IMR-90 (cell line): Measurements from ENCODE around the gene TIMM9. TPM values are rescaled to one million over a fixed set of nuclear protein-coding genes. Genes with fewer than 3 reads are reported as not detected.

Experiments
- ATAC-seq: fragments of 200-7000 bp; cut with Tn5 transposase; 2 replicates; pipeline ENCODE4 v1.9.1; 2020; ENCODE audit warnings: low read depth, mild to moderate bottlenecking, moderate library complexity
- BruUV-seq: library from RNA; stranded (reverse); fragments of 400-500 nt; replicated peaks from 2 replicates; lab custom pipeline; 2021; lab: Mats Ljungman, UMichigan
- CTCF ChIA-PET: fragments of 300-600 bp; formaldehyde crosslinking; extraction: SDS; loops from one replicate; lab custom pipeline; 2021; ENCODE audit warnings: antibody characterized with exemption; lab: Yijun Ruan, JAX
- POLR2A ChIA-PET: fragments of 300-600 bp; sonication (Branson Sonifier 250); formaldehyde crosslinking; loops from one replicate; lab custom pipeline; 2022; ENCODE audit warnings: antibody characterized with exemption; ENCODE audit not compliant: unreplicated experiment; lab: Charles Lee
- DNase-seq: peaks from one replicate; pipeline ENCODE4 v3.0.0; 2013
- H2AFZ ChIP-seq: replicated peaks from 2 replicates; pipeline ENCODE3; 2013; ENCODE audit warnings: low read length, mild to moderate bottlenecking; ENCODE audit not compliant: poor library complexity
- H2AK5ac ChIP-seq: 2 replicates; pipeline ENCODE4 v1.6.1; 2013; ENCODE audit warnings: low read depth, low read length, inconsistent platforms
- H2AK9ac ChIP-seq: replicated peaks from 2 replicates; pipeline ENCODE3; 2013; ENCODE audit warnings: mild to moderate bottlenecking, low read depth, low read length, moderate library complexity; ENCODE audit not compliant: poor library complexity
- H2BK120ac ChIP-seq: 2 replicates; pipeline ENCODE4 v1.6.1; 2013; ENCODE audit warnings: low read depth, low read length, inconsistent platforms
- H2BK15ac ChIP-seq: 3 replicates; pipeline ENCODE4 v1.6.1; 2013; ENCODE audit warnings: low read depth, low read length, inconsistent platforms
- H2BK20ac ChIP-seq: 2 replicates; pipeline ENCODE4 v1.6.1; 2013; ENCODE audit warnings: low read depth, mild to moderate bottlenecking, inconsistent platforms, low read length, moderate library complexity
- H2BK5ac ChIP-seq: 2 replicates; pipeline ENCODE4 v1.6.1; 2013; ENCODE audit warnings: mild to moderate bottlenecking, low read depth, low read length, inconsistent platforms; ENCODE audit not compliant: poor library complexity, severe bottlenecking
- H3K14ac ChIP-seq: replicated peaks from 2 replicates; pipeline ENCODE4 v1.6.1; 2013; ENCODE audit warnings: low read depth, low read length, inconsistent platforms
- H3K18ac ChIP-seq: 2 replicates; pipeline ENCODE4 v1.6.1; 2013; ENCODE audit warnings: low read depth, low read length, control low read depth
- H3K23ac ChIP-seq: 2 replicates; pipeline ENCODE4 v1.6.1; 2013; ENCODE audit warnings: low read depth, low read length, inconsistent platforms
- H3K27ac ChIP-seq: 2 replicates; pipeline ENCODE4 v1.5.1; 2013; ENCODE audit warnings: mild to moderate bottlenecking, control low read depth, low read length; ENCODE audit not compliant: insufficient read depth
- H3K27me3 ChIP-seq: 2 replicates; pipeline ENCODE4 v1.6.1; 2013; ENCODE audit warnings: low read length; ENCODE audit not compliant: control insufficient read depth, insufficient read depth
- H3K36me3 ChIP-seq: 2 replicates; pipeline ENCODE4 v1.6.1; 2013; ENCODE audit warnings: low read length, mixed read lengths; ENCODE audit not compliant: control insufficient read depth, insufficient read depth
- H3K4ac ChIP-seq: 2 replicates; pipeline ENCODE4 v1.6.1; 2013; ENCODE audit warnings: low read depth, low read length, inconsistent platforms
- H3K4me1 ChIP-seq: 2 replicates; pipeline ENCODE4 v1.6.1; 2013; ENCODE audit warnings: low read length, mixed read lengths; ENCODE audit not compliant: control insufficient read depth, insufficient read depth
- H3K4me2 ChIP-seq: 2 replicates; pipeline ENCODE4 v1.6.1; 2013; ENCODE audit warnings: low read depth, mild to moderate bottlenecking, control low read depth, low read length, moderate library complexity
- H3K4me3 ChIP-seq: 2 replicates; pipeline ENCODE4 v1.5.1; 2013; ENCODE audit warnings: low read depth, mild to moderate bottlenecking, control low read depth, low read length, moderate library complexity; ENCODE audit not compliant: insufficient read depth
- H3K56ac ChIP-seq: 2 replicates; pipeline ENCODE4 v1.6.1; 2013; ENCODE audit warnings: low read length, inconsistent platforms; ENCODE audit not compliant: insufficient read depth; ENCODE audit errors: extremely low read depth
- H3K79me1 ChIP-seq, 2 experiments: 2 replicates each; pipeline ENCODE4 v1.6.1; 2013; ENCODE audit warnings: low read length in 2 of 2, inconsistent platforms in 1 of 2, low read depth in 1 of 2
- H3K9ac ChIP-seq: 2 replicates; pipeline ENCODE4 v1.6.1; 2013; ENCODE audit warnings: low read depth, low read length, control low read depth
- H3K9me1 ChIP-seq: 2 replicates; pipeline ENCODE4 v1.6.1; 2013; ENCODE audit warnings: low read length, inconsistent platforms; ENCODE audit not compliant: insufficient read depth
- H3K9me3 ChIP-seq: 2 replicates; pipeline ENCODE4 v1.6.1; 2013; ENCODE audit warnings: low read length; ENCODE audit not compliant: control insufficient read depth, insufficient read depth
- H4K20me1 ChIP-seq: 2 replicates; pipeline ENCODE4 v1.6.1; 2013; ENCODE audit warnings: low read length, inconsistent platforms; ENCODE audit not compliant: insufficient read depth
- H4K5ac ChIP-seq: 2 replicates; pipeline ENCODE4 v1.6.1; 2013; ENCODE audit warnings: mild to moderate bottlenecking, low read depth, low read length, control low read depth
- H4K8ac ChIP-seq, 2 experiments: 2 replicates each; pipeline ENCODE4 v1.6.1; 2013; ENCODE audit warnings: low read depth in 2 of 2, low read length in 2 of 2, control low read depth in 1 of 2, inconsistent platforms in 1 of 2
- H4K91ac ChIP-seq: 2 replicates; pipeline ENCODE4 v1.6.1; 2013; ENCODE audit warnings: low read depth, low read length, inconsistent platforms; ENCODE audit not compliant: insufficient read depth
- CEBPB ChIP-seq: IDR thresholded peaks from 2 replicates; pipeline ENCODE4 v1.6.1; 2012; ENCODE audit warnings: low read depth, low read length, improper control_type of control experiment
- CHD1 ChIP-seq: IDR thresholded peaks from 2 replicates; pipeline ENCODE4 v1.6.1; 2012; ENCODE audit warnings: low read depth, low read length, improper control_type of control experiment
- MAZ ChIP-seq: IDR thresholded peaks from 2 replicates; pipeline ENCODE4 v1.6.1; 2012; ENCODE audit warnings: low read depth, mild to moderate bottlenecking, low read length, improper control_type of control experiment, moderate library complexity, borderline replicate concordance
- MXI1 ChIP-seq: IDR thresholded peaks from 2 replicates; pipeline ENCODE4 v1.6.1; 2012; ENCODE audit warnings: low read depth, mild to moderate bottlenecking, low read length, moderate library complexity, borderline replicate concordance
- POLR2A ChIP-seq: IDR thresholded peaks from 2 replicates; pipeline ENCODE4 v1.6.1; 2012; ENCODE audit warnings: mild to moderate bottlenecking, low read depth, low read length
- RAD21 ChIP-seq: IDR thresholded peaks from 2 replicates; pipeline ENCODE4 v1.6.1; 2012; ENCODE audit warnings: low read length, improper control_type of control experiment
- RCOR1 ChIP-seq: IDR thresholded peaks from 2 replicates; pipeline ENCODE4 v1.6.1; 2012; ENCODE audit warnings: mild to moderate bottlenecking, low read length, improper control_type of control experiment; ENCODE audit not compliant: insufficient replicate concordance
- RFX5 ChIP-seq: IDR thresholded peaks from 2 replicates; pipeline ENCODE4 v1.8.0; 2012; ENCODE audit warnings: low read depth, mild to moderate bottlenecking, low read length, moderate library complexity
- SMC3 ChIP-seq: fragments of 150-350 bp; IDR thresholded peaks from 2 replicates; pipeline ENCODE4 v1.6.1; 2016; ENCODE audit warnings: low read depth, mild to moderate bottlenecking, antibody characterized with exemption, low read length, moderate library complexity
- WGBS, 2 experiments: methylation state at CpG; one replicate each; pipeline versions ENCODE4 v1.1.5 to v1.1.7; 2013; ENCODE audit warnings: missing lambda C conversion rate in 2 of 2; ENCODE audit not compliant: insufficient read length in 1 of 2; ENCODE audit errors: extremely low coverage in 2 of 2; 5-methylcytosine and 5-hydroxymethylcytosine counted together
- dilution Hi-C: fragments of 300-500 bp; cut with HindIII; formaldehyde crosslinking; loops from one replicate; pipeline ENCODE4 v1.14.3; 2018; ENCODE audit warnings: low sequenced_read_pairs; ENCODE audit not compliant: unreplicated experiment
- in situ Hi-C: fragments of 300-500 bp; cut with MboI; formaldehyde crosslinking; loops from 3 replicates; pipeline ENCODE4 v1.14.3; 2019; ENCODE audit warnings: low sequenced_read_pairs, inconsistent platforms, mixed read lengths
- intact Hi-C: fragments of 100-400 bp; cut with micrococcal nuclease; formaldehyde crosslinking; loops from 2 replicates; pipeline ENCODE4 v1.10.0; 2022
- polyA plus RNA-seq, 3 experiments: library from polyadenylated mRNA; depleted of rRNA; stranded (reverse); fragments of >200 nt; gene quantifications; 2 replicates each; pipeline ENCODE4 v1.2.3, GENCODE V29; 2012; ENCODE audit warnings: low replicate concordance in 1 of 3
- total RNA-seq: library from RNA; depleted of rRNA; stranded (reverse); fragments of >200 nt; gene quantifications from 2 replicates; pipeline ENCODE4 v1.2.3, GENCODE V29; 2012
- TF ChIP-seq, protein P1 (sequence below): fragments of 150-350 bp; IDR thresholded peaks from 2 replicates; pipeline ENCODE4 v1.6.1; 2016; ENCODE audit warnings: low read depth, mild to moderate bottlenecking, low read length, moderate library complexity, borderline replicate concordance
- TF ChIP-seq, protein P2 (sequence below): conservative IDR thresholded peaks from 2 replicates; pipeline ENCODE4 v1.5.1; 2012; ENCODE audit warnings: mild to moderate bottlenecking, low read depth, low read length, improper control_type of control experiment

Gene TIMM9
- total and polyA plus RNA-seq, 2 of the 4 experiments (the other 2 are of a cell fraction): 23.7 to 27.8 TPM

DNA sequence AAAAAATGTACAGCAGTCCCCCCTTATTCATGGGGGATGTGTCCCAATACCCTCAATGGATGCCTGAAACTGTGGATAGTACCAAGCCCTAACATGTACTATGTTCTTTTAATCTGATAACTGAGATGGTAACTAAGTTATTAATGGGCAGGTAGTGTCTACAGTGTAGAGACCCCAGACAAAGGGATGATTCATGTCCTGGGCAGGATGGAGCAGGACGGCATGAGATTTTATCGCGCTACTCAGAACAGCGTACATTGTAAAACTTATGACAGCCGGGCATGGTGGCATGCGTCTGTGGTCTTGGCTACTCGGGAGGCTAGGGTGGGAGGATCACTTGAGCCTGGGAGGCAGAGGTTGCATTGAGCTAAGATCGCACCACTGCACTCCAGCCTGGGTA is 37.3 kb upstream of the TIMM9 start:
- intact Hi-C loops (no loop called here), dilution Hi-C loops (no loop called here), in situ Hi-C loops (no loop called here)
- H3K79me1 ChIP-seq: no peaks in the 10 kb centered on the region
- no peak overlapping the region for H3K23ac ChIP-seq
- no peak overlapping the region for H2BK20ac ChIP-seq
- H4K5ac ChIP-seq: no peak overlapping the region
- no peak overlapping the region for H4K8ac ChIP-seq
- no peak for DNase-seq
- no peak overlapping the region for H3K4me3 ChIP-seq
- H3K27me3 ChIP-seq: no peaks in the 10 kb centered on the region
- no peak overlapping the region for H2BK120ac ChIP-seq
- H3K9me3 ChIP-seq: no peaks in the 10 kb centered on the region
- H2AFZ ChIP-seq: no peak overlapping the region
- no peak overlapping the region for H2BK15ac ChIP-seq
- H3K4me1 ChIP-seq: 0 out of 2 replicates have a peak, but pooled peaks cover 2% of the 10 kb centered on the region
- H3K9ac ChIP-seq: no peak overlapping the region
- H3K56ac ChIP-seq: no peak overlapping the region
- no peak overlapping the region for H2BK5ac ChIP-seq
- no TSS peak for BruUV-seq
- no peaks in the 10 kb centered on the region for H4K20me1 ChIP-seq
- no peak overlapping the region for H3K4me2 ChIP-seq
- H3K18ac ChIP-seq: no peak overlapping the region
- TF ChIP-seq RAD21: no peak
- no peak for TF ChIP-seq POLR2A
- no peak for TF ChIP-seq MXI1
- TF ChIP-seq RFX5: no peak
- TF ChIP-seq MAZ: no peak
- no peak for TF ChIP-seq SMC3
- TF ChIP-seq CEBPB: no peak
- no peak for TF ChIP-seq CHD1
- no peak for TF ChIP-seq RCOR1
- TF ChIP-seq, protein P1, sequence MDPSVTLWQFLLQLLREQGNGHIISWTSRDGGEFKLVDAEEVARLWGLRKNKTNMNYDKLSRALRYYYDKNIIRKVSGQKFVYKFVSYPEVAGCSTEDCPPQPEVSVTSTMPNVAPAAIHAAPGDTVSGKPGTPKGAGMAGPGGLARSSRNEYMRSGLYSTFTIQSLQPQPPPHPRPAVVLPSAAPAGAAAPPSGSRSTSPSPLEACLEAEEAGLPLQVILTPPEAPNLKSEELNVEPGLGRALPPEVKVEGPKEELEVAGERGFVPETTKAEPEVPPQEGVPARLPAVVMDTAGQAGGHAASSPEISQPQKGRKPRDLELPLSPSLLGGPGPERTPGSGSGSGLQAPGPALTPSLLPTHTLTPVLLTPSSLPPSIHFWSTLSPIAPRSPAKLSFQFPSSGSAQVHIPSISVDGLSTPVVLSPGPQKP: no peak
- TF ChIP-seq, protein P2, sequence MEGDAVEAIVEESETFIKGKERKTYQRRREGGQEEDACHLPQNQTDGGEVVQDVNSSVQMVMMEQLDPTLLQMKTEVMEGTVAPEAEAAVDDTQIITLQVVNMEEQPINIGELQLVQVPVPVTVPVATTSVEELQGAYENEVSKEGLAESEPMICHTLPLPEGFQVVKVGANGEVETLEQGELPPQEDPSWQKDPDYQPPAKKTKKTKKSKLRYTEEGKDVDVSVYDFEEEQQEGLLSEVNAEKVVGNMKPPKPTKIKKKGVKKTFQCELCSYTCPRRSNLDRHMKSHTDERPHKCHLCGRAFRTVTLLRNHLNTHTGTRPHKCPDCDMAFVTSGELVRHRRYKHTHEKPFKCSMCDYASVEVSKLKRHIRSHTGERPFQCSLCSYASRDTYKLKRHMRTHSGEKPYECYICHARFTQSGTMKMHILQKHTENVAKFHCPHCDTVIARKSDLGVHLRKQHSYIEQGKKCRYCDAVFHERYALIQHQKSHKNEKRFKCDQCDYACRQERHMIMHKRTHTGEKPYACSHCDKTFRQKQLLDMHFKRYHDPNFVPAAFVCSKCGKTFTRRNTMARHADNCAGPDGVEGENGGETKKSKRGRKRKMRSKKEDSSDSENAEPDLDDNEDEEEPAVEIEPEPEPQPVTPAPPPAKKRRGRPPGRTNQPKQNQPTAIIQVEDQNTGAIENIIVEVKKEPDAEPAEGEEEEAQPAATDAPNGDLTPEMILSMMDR: no peak
- no peak overlapping the region for H2AK5ac ChIP-seq
- CTCF ChIA-PET: no interaction called here
- POLR2A ChIA-PET: no interaction called here
- H3K36me3 ChIP-seq: peaks cover 10% of the 10 kb centered on the region
- no peak overlapping the region for H3K27ac ChIP-seq
- H3K4ac ChIP-seq: no peak overlapping the region
- no peak overlapping the region for H4K91ac ChIP-seq
- no peak for ATAC-seq
- WGBS, 2 experiments: 100% methylated on average over 2 of the region's 8 CpGs; no CpG with 5 or more reads in 1 of the 2 experiments
- H2AK9ac ChIP-seq: no peak overlapping the region
- peaks cover 4% of the 10 kb centered on the region for H3K9me1 ChIP-seq
- no peak overlapping the region for H3K14ac ChIP-seq
